HG03064 (cell line): Measurements from ENCODE around the gene LIF.

Experiments
- ATAC-seq: cut with Tn5 transposase; IDR thresholded peaks from one replicate; pipeline ENCODE4 v1.9.1; 2021; ENCODE audit warnings: low read depth; ENCODE audit not compliant: unreplicated experiment

Gene LIF

GRCh38 chr22:30284666-30285065, 38.1 kb upstream of the LIF start:
- ATAC-seq, result no peak

- no peak for ATAC-seq
Observed at GRCh38 chr22:30284172-30284571, 37.6 kb upstream of the LIF start.

GRCh38 chr22:30283342-30283741, 36.8 kb upstream of the LIF start:
- ATAC-seq, result no peak

- ATAC-seq, result no peak
Observed at GRCh38 chr22:30282616-30283046, 36.1 kb upstream of the LIF start.

- ATAC-seq, result no peak
Observed at GRCh38 chr22:30280505-30280904, 33.9 kb upstream of the LIF start.

- ATAC-seq, result no peak
Observed at GRCh38 chr22:30279932-30280331, 33.4 kb upstream of the LIF start.

DNA sequence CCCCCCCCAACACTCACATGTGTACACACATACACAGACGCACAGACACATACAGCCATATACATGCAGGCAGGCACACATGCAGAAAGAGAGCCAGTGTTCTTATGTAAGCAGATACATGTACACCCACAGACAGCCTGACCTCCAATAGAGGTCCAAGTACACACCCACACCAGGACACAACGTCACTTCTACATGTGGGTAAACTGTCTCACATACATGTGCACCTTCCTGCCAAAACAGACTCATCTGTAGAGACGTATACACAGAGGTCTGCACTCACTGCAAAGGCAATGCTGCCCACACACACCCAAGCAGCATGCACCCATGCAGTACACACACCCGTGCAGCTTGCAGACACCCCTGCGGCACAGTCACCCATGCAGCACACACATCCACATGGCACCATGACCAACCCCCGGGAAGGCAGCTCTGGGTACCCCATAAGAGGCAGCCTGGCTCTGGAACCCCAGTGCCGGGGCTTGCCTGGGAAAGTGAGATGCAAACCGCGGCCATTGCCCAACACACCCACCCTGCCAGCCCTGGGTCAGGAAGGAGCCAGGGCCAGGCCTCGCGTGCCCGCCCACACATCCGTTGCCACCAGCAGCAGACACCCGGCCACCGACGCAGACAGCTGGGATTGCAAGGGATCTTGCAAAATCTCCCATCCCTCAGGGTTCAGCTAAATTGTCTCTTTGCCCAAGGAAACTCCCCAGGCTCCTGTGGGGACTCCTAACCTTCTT, 32.7 kb upstream of the LIF start:
- ATAC-seq, result no peak

DNA sequence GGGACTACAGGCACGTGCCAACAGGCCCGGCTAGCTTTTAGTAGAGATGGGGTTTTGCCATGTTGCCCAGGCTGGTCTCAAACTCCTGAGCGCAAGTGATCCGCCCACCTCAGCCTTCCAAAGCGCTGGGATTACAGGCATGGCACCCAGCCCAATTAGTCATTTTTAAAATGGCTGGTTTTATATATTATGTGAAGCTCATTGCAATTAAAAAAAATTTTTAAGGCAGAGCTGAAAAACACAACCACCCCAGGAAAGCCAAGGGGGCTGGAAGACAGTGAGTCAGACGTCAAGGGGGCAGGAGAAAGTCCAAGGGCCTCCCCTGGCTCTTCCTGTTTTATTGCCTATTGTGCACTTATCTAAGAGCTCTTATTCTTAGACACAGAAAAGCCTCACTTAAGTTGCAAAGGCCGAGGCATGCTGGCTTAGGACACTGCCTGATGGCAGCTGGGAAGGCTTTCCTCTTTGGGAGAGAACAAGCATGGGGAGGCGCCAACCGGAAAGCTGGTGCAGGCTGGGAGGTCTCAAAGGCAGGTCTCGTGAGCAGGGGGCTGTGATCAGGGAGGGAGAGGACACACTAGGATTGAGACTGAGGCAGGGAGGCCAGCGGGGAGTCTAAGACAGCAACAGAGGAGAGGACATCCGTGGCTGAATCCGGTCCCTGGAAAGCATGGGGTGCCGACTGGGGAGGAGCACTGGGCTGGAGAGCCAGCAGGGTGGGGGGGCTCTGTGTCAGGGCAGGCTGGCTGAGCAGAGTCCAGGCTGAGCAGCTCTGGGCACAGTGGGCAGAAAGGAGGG, 31.2 kb upstream of the LIF start:
- ATAC-seq, result no peak

DNA sequence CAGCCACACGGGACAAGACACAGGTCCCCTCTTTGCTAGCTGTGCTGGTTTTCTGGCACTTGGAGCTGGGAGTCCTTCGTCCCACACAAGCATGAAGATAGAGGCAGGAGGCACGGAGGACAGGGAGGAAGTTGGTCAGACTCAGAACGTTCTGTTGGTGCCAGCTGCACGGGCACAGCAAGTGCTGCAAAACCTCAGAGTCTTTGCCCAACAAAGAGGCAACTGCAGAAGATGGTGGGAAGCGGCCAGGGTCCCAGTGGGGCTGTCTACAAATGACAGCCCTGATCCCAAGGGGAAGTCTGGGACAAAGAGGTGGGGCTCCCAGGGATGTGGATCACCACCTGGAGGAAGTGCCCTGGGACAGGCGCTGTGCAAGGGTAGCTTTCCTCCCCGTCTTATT, 29.5 kb upstream of the LIF start:
- no peak for ATAC-seq

- ATAC-seq, result no peak
Observed at GRCh38 chr22:30275625-30276024, 29.1 kb upstream of the LIF start.

DNA sequence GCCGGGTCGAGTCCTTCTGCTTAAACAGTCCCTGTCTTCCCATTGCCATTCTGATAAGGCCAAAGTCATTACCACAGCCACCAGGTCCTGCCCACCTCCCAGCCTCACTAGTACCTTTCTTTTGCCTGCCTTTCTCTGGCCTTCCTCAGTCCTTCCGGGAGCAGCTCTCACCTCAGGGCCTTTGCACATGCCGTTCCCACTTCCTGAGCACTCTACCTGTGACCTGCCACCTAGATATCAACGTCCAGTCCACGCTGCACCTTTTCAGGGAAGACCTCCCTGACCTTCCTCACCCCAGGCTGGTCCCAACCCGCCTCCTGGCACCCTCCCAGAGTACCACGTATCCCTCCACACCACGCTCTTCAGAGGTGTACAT, 27.9 kb upstream of the LIF start:
- ATAC-seq, result no peak

DNA sequence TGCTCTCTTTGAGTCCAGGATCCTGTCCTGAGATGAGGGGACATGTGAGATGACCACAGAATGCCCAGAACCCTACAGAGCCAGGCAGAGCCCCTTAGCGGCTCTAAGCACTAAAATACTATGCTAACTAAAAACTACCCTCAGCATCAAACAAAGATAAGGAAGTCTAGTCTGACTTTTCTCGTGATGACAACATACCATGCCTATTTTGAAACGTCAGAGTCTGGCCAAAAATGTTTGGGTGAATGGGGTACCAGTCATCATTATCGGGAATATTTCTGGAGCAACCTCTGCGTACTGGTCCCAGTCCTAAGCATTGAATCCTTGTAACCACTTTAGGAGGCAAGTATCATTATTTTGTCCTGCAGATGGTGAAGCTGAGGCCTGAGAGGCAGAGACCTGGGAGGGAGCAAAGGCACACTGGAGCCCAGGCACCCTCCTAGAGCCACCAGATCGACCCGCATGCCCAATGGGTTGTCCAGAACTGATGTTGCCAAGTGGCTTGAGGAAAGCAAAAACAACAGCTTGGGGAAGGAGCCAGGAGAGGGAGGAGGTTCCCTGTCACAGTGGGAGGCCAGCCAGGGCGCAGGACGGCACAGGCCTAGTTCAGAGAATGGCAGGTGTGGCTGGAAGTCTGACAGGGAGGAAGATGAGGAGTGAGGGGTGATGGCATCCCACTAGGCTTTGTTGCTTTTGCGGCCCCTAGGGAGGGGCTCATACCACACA, 27.3 kb upstream of the LIF start:
- ATAC-seq, result no peak

GRCh38 chr22:30272781-30273601, 26.4 kb upstream of the LIF start:
- no peak for ATAC-seq

- no peak for ATAC-seq
Observed at GRCh38 chr22:30270832-30271231, 24.3 kb upstream of the LIF start.

DNA sequence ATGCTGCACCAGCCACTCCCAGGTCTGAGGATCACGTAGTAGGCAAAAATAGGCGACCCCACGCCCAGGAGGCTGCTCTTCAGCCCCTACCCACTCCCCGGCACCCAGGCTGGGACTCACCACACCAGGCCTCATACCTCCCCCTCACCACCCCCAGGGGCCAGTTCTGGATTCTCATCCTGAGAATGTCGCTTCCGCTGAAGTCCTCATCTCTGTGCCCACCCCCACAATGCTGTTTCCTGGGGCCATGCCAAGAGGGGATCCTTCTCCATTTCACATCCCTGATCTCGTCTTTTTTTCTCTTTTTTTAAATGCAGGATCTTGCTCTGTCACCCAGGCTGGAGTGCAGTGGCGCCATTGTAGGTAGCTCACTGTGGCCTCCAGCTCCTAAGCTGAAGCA, 21.8 kb upstream of the LIF start:
- no peak for ATAC-seq

DNA sequence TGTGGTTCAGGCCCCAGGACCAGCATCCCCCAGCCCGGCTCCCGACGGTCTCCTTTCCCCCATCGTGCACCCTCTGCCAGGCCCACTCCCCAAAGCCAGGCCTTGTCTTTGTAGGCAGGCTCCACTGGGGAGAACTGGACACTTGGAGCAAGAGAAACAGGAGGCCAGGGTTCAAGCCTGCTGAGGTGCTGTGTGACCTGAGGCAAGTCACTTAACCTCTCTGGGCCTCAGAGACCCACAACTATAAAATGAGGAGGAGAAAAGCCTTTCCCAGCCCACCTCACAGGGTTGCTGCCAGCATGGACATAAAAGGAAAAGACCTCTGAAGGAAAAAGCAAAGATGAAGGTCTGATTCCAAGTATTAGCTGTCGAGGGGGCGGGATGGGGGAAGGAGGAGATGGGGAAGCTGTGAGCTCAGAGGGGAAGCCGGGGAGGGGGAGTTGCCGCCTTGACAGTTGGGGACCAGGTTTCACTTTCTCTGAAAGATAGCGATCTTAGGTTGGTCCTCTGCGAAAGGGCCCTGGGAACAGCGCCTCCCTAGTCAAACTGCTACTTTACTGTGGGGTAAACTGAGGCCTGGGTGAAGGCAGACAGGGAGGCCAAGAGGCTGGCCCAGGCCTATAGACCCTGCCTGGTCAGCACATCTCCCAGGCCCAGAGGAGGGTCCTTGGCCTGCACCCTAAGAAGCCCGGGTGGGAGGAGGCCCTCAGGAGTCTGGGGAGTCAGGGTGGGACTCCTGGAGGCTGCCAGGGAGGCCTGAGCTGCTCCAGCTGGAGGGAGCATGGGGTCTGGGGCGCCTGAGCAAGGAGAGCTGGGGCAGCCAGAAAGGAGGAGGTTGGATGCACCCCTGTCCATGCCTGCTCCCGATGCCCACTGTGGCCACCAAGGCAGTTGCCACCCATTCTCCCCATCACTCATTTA, 21.1 kb upstream of the LIF start:
- ATAC-seq, result no peak

DNA sequence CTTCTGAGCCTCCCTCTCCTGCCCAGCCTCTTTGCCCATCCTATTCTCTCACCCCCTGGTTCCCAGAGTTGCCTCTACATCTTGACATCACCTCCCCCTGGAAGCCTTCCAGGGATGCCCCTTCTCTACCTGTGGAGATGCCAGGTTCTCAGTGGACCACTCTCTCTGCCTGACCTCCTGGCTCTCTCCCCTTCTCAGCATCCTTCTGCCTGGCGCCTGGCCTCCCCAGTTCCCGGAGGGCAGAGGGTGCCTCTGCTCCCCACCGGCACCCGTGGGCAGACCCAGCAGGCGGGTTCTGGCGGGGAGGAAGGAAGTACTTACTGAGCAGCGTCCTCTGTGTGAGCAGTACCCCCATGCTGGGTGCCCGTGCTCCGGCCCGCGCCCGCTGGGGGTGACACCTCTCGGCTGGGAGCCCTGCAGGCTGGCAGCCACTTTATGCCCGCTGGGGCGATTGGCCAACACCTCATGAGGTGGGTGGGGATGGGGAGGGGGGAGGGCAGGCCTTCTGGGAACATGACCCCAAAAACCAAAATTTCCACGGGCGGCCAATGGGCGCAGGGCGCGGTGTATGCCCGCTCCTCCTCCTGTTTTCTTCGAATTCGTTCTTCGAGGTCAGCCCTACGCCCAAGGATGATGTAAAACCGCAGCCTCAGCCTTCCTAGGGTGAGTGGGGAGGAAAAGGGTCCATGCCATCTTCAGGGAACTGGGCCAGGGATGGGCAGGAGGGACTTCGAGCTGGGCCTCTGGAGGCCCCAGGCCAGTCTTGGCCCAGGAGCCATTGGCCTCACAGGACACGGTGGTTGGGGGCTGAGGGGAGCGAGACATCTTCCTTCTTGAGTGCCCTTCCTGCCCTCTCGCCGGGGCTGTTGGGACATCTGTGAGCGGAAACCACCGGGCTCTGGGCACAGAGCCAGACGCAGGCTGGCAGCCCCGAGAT, 20.2 kb upstream of the LIF start, which contains the start of gene OSM:
Gene OSM, minus strand, starts transcription at position 407 of the 937 bp plus-strand sequence. Its CDS starts 52 bp downstream, at position 355.
- no peak for ATAC-seq

GRCh38 chr22:30265823-30266444, 19.4 kb upstream of the LIF start:
- peak; percentile 60 for ATAC-seq
